ENCODE measurements around the gene NKAIN2.

The NKAIN2 gene

DNA sequence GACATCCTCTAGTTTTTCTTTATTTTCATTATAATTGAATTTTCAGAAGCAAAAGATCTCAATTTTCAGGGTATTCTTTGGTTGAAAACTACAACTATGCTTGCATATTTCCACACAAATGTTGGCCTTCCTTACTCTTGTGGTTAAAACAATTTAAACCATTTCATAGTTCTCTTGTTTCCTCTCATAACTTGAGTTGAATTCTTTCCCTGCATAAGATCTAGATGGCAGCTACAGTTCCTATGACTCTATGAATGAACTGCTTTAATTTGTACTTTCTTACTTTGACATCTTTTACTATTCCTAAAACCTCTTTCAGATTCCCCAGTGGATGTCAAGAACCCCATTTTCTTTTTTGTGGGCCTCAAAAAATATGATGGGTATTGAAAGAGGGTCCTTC is 564.5 kb downstream of the NKAIN2 start:
- Histone ChIP-seq H2BK5ac (ENCODE audit: low read length) (no peak overlapping the region), H3K27ac (ENCODE audit: low read depth, low read length) (no peak overlapping the region), H4K5ac (ENCODE audit: low read length) (no peak overlapping the region), H3K27me3 (ENCODE audit: insufficient read depth, low read length, poor library complexity) (no peaks in the 10 kb centered on the region), H3K36me3 (ENCODE audit: control insufficient read depth, insufficient read depth, low read length) (no peaks in the 10 kb centered on the region), H3K4me2 (ENCODE audit: low read length) (no peak overlapping the region), H4K8ac (ENCODE audit: low read depth, low read length) (no peak overlapping the region), H3K56ac (ENCODE audit: low read length) (no peak overlapping the region), H3K18ac (ENCODE audit: low read length) (no peak overlapping the region), H3K79me1 (ENCODE audit: low read length) (no peaks in the 10 kb centered on the region), H3K4me3 (ENCODE audit: low read length) (no peak overlapping the region), H2AK5ac (ENCODE audit: low read length) (no peak overlapping the region), H3K4me1 (ENCODE audit: control insufficient read depth, low read depth, low read length) (no peaks in the 10 kb centered on the region), H3K23ac (ENCODE audit: low read length) (no peak overlapping the region), H3K4ac (ENCODE audit: low read depth, low read length) (no peak overlapping the region), H2BK120ac (ENCODE audit: low read depth, low read length) (no peak overlapping the region), H3K79me2 (ENCODE audit: control insufficient read depth, insufficient read depth, low read length) (no peaks in the 10 kb centered on the region), H2BK15ac (replicated peaks; ENCODE audit: low read depth) (no peak overlapping the region), H3K9ac (ENCODE audit: low read length) (no peak overlapping the region)
- no peak for DNase-seq

DNA sequence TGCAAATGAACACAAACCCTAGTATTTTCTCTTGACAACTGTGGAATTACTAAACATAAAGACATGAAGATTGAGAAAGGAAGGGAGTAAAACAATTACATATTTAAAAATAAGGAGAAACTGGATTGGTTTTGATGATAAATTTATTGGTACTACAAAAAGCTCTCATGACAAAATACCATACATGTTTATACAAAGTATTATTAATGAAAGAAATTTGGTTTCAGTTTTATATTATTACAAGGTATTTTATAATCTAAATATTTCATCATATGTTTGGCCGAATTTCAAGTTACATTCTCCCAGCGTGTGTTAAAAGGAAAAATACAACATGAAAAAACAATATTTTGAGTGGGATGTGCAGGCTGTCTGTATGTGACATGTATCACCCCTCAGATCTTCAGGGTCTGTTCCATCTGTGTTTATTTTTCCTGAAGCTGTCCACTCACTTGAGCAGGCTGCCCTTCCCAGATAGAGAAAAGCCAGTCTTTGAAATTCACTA is 568.4 kb downstream of the NKAIN2 start:
- Histone ChIP-seq H3K79me2 (ENCODE audit: control insufficient read depth, insufficient read depth, low read length) (no peaks in the 10 kb centered on the region), H2BK5ac (ENCODE audit: low read length) (no peak overlapping the region), H3K9ac (ENCODE audit: low read length) (no peak overlapping the region), H3K18ac (ENCODE audit: low read length) (no peak overlapping the region), H3K4me1 (ENCODE audit: control insufficient read depth, low read depth, low read length) (no peaks in the 10 kb centered on the region), H3K79me1 (ENCODE audit: low read length) (no peaks in the 10 kb centered on the region), H2AK5ac (ENCODE audit: low read length) (no peak overlapping the region), H3K23ac (ENCODE audit: low read length) (no peak overlapping the region), H3K4me3 (ENCODE audit: low read length) (no peak overlapping the region), H4K5ac (ENCODE audit: low read length) (no peak overlapping the region), H2BK15ac (replicated peaks; ENCODE audit: low read depth) (no peak overlapping the region), H2BK120ac (ENCODE audit: low read depth, low read length) (no peak overlapping the region), H3K36me3 (ENCODE audit: control insufficient read depth, insufficient read depth, low read length) (no peaks in the 10 kb centered on the region), H3K56ac (ENCODE audit: low read length) (no peak overlapping the region), H4K8ac (ENCODE audit: low read depth, low read length) (no peak overlapping the region), H3K27me3 (ENCODE audit: insufficient read depth, low read length, poor library complexity) (no peaks in the 10 kb centered on the region), H3K4me2 (ENCODE audit: low read length) (no peak overlapping the region), H3K4ac (ENCODE audit: low read depth, low read length) (no peak overlapping the region), H3K27ac (ENCODE audit: low read depth, low read length) (no peak overlapping the region)
- DNase-seq = no peak
- no CpG with 5 or more reads among the region's 2 CpGs for WGBS (ENCODE audit: extremely low coverage, insufficient coverage, low lambda C conversion rate)

DNA sequence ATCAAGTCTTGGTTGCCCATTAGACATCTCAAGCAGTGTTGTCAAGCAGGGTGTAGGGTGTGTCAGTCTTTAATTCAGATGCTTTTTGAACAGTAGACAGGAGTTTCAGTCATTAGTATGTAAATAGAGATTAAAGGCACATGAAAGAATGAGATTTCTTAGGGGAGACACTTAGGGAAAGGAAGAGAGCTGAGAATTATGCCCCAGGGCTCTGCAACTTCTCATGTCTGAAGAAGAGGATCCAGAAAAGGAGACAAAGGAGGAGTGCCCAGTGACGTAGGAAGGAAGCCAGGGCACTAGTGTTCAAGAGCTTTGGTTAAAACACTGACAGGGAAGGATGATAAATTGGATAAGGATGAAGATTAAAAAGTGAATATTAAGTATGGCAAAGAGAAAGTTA is 569.7 kb downstream of the NKAIN2 start:
- no peak overlapping the region for H4K8ac ChIP-seq (ENCODE audit: low read depth, low read length)
- no CpG with 5 or more reads among the region's 1 CpG for WGBS (ENCODE audit: extremely low coverage, insufficient coverage, low lambda C conversion rate)
- no peak overlapping the region for H3K27ac ChIP-seq (ENCODE audit: low read depth, low read length)
- H3K4me1 ChIP-seq (ENCODE audit: control insufficient read depth, low read depth, low read length) = no peaks in the 10 kb centered on the region
- no peaks in the 10 kb centered on the region for H3K36me3 ChIP-seq (ENCODE audit: control insufficient read depth, insufficient read depth, low read length)
- H3K27me3 ChIP-seq (ENCODE audit: insufficient read depth, low read length, poor library complexity) = no peaks in the 10 kb centered on the region
- H3K9ac ChIP-seq (ENCODE audit: low read length) = no peak overlapping the region
- no peak overlapping the region for H3K4me2 ChIP-seq (ENCODE audit: low read length)
- H2BK120ac ChIP-seq (ENCODE audit: low read depth, low read length) = no peak overlapping the region
- H4K5ac ChIP-seq (ENCODE audit: low read length) = no peak overlapping the region
- no peak overlapping the region for H3K4me3 ChIP-seq (ENCODE audit: low read length)
- H2AK5ac ChIP-seq (ENCODE audit: low read length) = no peak overlapping the region
- no peak overlapping the region for H3K18ac ChIP-seq (ENCODE audit: low read length)
- H3K56ac ChIP-seq (ENCODE audit: low read length) = no peak overlapping the region
- H2BK5ac ChIP-seq (ENCODE audit: low read length) = no peak overlapping the region
- H3K4ac ChIP-seq (ENCODE audit: low read depth, low read length) = no peak overlapping the region
- no peak overlapping the region for H2BK15ac ChIP-seq (replicated peaks; ENCODE audit: low read depth)
- no peak overlapping the region for H3K23ac ChIP-seq (ENCODE audit: low read length)
- DNase-seq = no peak
- no peaks in the 10 kb centered on the region for H3K79me1 ChIP-seq (ENCODE audit: low read length)
- H3K79me2 ChIP-seq (ENCODE audit: control insufficient read depth, insufficient read depth, low read length) = no peaks in the 10 kb centered on the region

DNA sequence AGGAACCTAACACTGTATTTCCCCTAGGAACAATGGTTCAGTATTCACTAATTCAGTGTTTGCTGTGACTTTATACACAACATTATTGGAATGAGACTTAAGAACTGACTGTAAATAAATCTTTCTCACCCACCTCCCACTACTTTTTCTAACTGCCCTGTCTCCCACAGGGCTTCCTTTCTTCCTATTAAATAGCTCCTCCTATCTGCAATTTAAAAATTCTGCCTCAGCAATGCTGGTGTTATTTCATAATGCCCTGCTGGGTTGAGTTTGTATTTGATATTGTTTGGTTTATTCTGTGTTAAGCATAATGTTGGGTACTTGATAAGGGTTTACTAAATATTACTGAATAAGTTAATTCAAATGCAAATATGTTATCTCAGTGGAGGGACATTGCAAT is 585.5 kb downstream of the NKAIN2 start:
- Histone ChIP-seq H3K36me3 (ENCODE audit: control insufficient read depth, insufficient read depth, low read length) (no peaks in the 10 kb centered on the region), H3K4ac (ENCODE audit: low read depth, low read length) (no peak overlapping the region), H2BK5ac (ENCODE audit: low read length) (no peak overlapping the region), H3K27me3 (ENCODE audit: insufficient read depth, low read length, poor library complexity) (no peaks in the 10 kb centered on the region), H3K79me2 (ENCODE audit: control insufficient read depth, insufficient read depth, low read length) (no peaks in the 10 kb centered on the region), H4K5ac (ENCODE audit: low read length) (no peak overlapping the region), H3K56ac (ENCODE audit: low read length) (no peak overlapping the region), H4K8ac (ENCODE audit: low read depth, low read length) (no peak overlapping the region), H3K9ac (ENCODE audit: low read length) (no peak overlapping the region), H2BK15ac (replicated peaks; ENCODE audit: low read depth) (no peak overlapping the region), H3K23ac (ENCODE audit: low read length) (no peak overlapping the region), H3K4me1 (ENCODE audit: control insufficient read depth, low read depth, low read length) (no peaks in the 10 kb centered on the region), H3K27ac (ENCODE audit: low read depth, low read length) (no peak overlapping the region), H3K79me1 (ENCODE audit: low read length) (no peaks in the 10 kb centered on the region), H3K18ac (ENCODE audit: low read length) (no peak overlapping the region), H2BK120ac (ENCODE audit: low read depth, low read length) (no peak overlapping the region), H3K4me3 (ENCODE audit: low read length) (no peak overlapping the region), H2AK5ac (ENCODE audit: low read length) (no peak overlapping the region), H3K4me2 (ENCODE audit: low read length) (no peak overlapping the region)
- DNase-seq = peak; percentile 22

DNA sequence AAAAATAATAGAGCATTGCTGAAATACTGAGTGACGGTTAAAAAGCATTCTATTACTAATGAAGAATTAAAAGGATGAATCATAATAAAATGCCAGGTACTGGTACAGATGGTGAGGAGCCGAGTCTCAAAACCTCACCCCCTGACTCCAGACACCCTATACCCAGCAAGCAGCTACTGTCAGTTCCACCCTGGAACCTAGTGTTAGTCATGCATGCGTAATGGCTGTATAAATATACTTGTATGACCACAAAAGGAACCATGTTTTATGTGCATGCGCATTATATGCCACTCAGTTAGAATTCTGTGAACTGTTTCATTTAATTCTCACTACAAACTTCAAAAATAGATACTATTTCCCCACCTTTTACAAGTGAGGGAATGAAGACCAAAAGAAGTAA is 589.9 kb downstream of the NKAIN2 start:
- Histone ChIP-seq H3K4me1 (ENCODE audit: control insufficient read depth, low read depth, low read length) (no peaks in the 10 kb centered on the region), H3K36me3 (ENCODE audit: control insufficient read depth, insufficient read depth, low read length) (no peaks in the 10 kb centered on the region), H2BK5ac (ENCODE audit: low read length) (no peak overlapping the region), H3K27ac (ENCODE audit: low read depth, low read length) (no peak overlapping the region), H4K8ac (ENCODE audit: low read depth, low read length) (no peak overlapping the region), H3K4ac (ENCODE audit: low read depth, low read length) (no peak overlapping the region), H2BK120ac (ENCODE audit: low read depth, low read length) (no peak overlapping the region), H3K23ac (ENCODE audit: low read length) (no peak overlapping the region), H3K79me1 (ENCODE audit: low read length) (no peaks in the 10 kb centered on the region), H3K56ac (ENCODE audit: low read length) (no peak overlapping the region), H3K27me3 (ENCODE audit: insufficient read depth, low read length, poor library complexity) (no peaks in the 10 kb centered on the region), H3K4me2 (ENCODE audit: low read length) (no peak overlapping the region), H3K4me3 (ENCODE audit: low read length) (no peak overlapping the region), H4K5ac (ENCODE audit: low read length) (no peak overlapping the region), H2BK15ac (replicated peaks; ENCODE audit: low read depth) (no peak overlapping the region), H3K9ac (ENCODE audit: low read length) (no peak overlapping the region), H2AK5ac (ENCODE audit: low read length) (no peak overlapping the region), H3K79me2 (ENCODE audit: control insufficient read depth, insufficient read depth, low read length) (no peaks in the 10 kb centered on the region), H3K18ac (ENCODE audit: low read length) (no peak overlapping the region)
- WGBS (ENCODE audit: extremely low coverage, insufficient coverage, low lambda C conversion rate) = no CpG with 5 or more reads among the region's 4 CpGs
- no peak for DNase-seq

DNA sequence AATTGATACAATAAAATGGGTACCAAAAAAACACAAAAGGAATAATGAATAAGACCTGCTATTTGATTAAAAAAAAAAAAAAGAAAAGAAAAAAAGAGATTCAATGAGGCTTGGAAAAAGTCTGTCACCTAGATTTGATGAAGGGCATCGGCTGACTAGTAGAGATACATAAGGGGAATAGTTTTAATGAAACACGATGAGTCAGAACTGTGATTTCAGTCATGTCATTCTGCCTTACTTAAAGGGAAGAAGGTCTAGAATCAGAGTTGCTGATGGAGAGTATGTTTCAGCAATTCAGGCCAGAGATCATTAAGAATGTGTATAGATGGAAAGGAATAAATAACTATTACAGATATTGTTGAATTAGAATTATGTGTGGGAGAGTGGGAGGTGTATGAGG is 592.7 kb downstream of the NKAIN2 start:
- Histone ChIP-seq H3K4me2 (ENCODE audit: low read length) (no peak overlapping the region), H3K27ac (ENCODE audit: low read depth, low read length) (no peak overlapping the region), H3K4me1 (ENCODE audit: control insufficient read depth, low read depth, low read length) (no peaks in the 10 kb centered on the region), H4K8ac (ENCODE audit: low read depth, low read length) (no peak overlapping the region), H2AK5ac (ENCODE audit: low read length) (no peak overlapping the region), H3K27me3 (ENCODE audit: insufficient read depth, low read length, poor library complexity) (no peaks in the 10 kb centered on the region), H4K5ac (ENCODE audit: low read length) (no peak overlapping the region), H2BK120ac (ENCODE audit: low read depth, low read length) (no peak overlapping the region), H3K18ac (ENCODE audit: low read length) (no peak overlapping the region), H2BK15ac (replicated peaks; ENCODE audit: low read depth) (no peak overlapping the region), H3K4me3 (ENCODE audit: low read length) (no peak overlapping the region), H3K79me1 (ENCODE audit: low read length) (no peaks in the 10 kb centered on the region), H3K56ac (ENCODE audit: low read length) (no peak overlapping the region), H3K9ac (ENCODE audit: low read length) (no peak overlapping the region), H3K79me2 (ENCODE audit: control insufficient read depth, insufficient read depth, low read length) (no peaks in the 10 kb centered on the region), H3K23ac (ENCODE audit: low read length) (no peak overlapping the region), H3K36me3 (ENCODE audit: control insufficient read depth, insufficient read depth, low read length) (no peaks in the 10 kb centered on the region), H3K4ac (ENCODE audit: low read depth, low read length) (no peak overlapping the region), H2BK5ac (ENCODE audit: low read length) (no peak overlapping the region)
- WGBS (ENCODE audit: extremely low coverage, insufficient coverage, low lambda C conversion rate) = no CpG with 5 or more reads among the region's 2 CpGs
- DNase-seq = no peak
